Suprapubic skin (tissue), 4 donors: ENCODE data around the gene MYCBP.

Experiments used
- CTCF ChIP-seq, 2 donors: fragments of 200-600 bp in 1 of 2; fragments of 450-650 bp in 1 of 2; sonication (generic) in 1 of 2; IDR thresholded peaks; one replicate each; pipeline ENCODE4 v1.5.1; 2016 to 2019; ENCODE audit warnings: antibody characterized with exemption in 2 of 2, mild to moderate bottlenecking in 1 of 2, moderate library complexity in 1 of 2
- EP300 ChIP-seq: sonication (generic); formaldehyde crosslinking; IDR thresholded peaks from one replicate; pipeline ENCODE4 v1.6.1; 2017; ENCODE audit warnings: antibody characterized with exemption
- POLR2AphosphoS5 ChIP-seq, 3 donors: sonication (generic); formaldehyde crosslinking; IDR thresholded peaks; one replicate each; pipeline ENCODE4 v1.6.1; 2017; ENCODE audit warnings: antibody characterized with exemption in 3 of 3

- TF ChIP-seq EP300 (no peak), CTCF (IDR thresholded peaks at IDR 0.05) (no peak), POLR2AphosphoS5 (IDR thresholded peaks at IDR 0.05) (no peak)
These were observed 2.2 kb downstream of the MYCBP start for GRCh38 chr1:38870996-38871395.
